GM12801 (cell line): ENCODE data around the gene SUGCT.

Source experiments
- TF ChIP-seq, protein P1 (sequence below): IDR thresholded peaks from one replicate; pipeline ENCODE4 v1.5.1; 2011; ENCODE audit warnings: control low read depth; ENCODE audit not compliant: insufficient read length; ENCODE audit errors: extremely low read depth

The SUGCT gene

GRCh38 chr7:40310258-40310657 is 175.5 kb downstream of the SUGCT start:
- TF ChIP-seq, protein P1, sequence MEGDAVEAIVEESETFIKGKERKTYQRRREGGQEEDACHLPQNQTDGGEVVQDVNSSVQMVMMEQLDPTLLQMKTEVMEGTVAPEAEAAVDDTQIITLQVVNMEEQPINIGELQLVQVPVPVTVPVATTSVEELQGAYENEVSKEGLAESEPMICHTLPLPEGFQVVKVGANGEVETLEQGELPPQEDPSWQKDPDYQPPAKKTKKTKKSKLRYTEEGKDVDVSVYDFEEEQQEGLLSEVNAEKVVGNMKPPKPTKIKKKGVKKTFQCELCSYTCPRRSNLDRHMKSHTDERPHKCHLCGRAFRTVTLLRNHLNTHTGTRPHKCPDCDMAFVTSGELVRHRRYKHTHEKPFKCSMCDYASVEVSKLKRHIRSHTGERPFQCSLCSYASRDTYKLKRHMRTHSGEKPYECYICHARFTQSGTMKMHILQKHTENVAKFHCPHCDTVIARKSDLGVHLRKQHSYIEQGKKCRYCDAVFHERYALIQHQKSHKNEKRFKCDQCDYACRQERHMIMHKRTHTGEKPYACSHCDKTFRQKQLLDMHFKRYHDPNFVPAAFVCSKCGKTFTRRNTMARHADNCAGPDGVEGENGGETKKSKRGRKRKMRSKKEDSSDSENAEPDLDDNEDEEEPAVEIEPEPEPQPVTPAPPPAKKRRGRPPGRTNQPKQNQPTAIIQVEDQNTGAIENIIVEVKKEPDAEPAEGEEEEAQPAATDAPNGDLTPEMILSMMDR = no peak

- TF ChIP-seq, protein P1 = no peak
Observed at GRCh38 chr7:40311307-40311706, 176.5 kb downstream of the SUGCT start.

- TF ChIP-seq, protein P1 = no peak
Observed at GRCh38 chr7:40315277-40315676, 180.5 kb downstream of the SUGCT start.

GRCh38 chr7:40316176-40316575 is 181.4 kb downstream of the SUGCT start:
- TF ChIP-seq, protein P1 = no peak

GRCh38 chr7:40324914-40325313 is 190.1 kb downstream of the SUGCT start:
- TF ChIP-seq, protein P1 = no peak

DNA sequence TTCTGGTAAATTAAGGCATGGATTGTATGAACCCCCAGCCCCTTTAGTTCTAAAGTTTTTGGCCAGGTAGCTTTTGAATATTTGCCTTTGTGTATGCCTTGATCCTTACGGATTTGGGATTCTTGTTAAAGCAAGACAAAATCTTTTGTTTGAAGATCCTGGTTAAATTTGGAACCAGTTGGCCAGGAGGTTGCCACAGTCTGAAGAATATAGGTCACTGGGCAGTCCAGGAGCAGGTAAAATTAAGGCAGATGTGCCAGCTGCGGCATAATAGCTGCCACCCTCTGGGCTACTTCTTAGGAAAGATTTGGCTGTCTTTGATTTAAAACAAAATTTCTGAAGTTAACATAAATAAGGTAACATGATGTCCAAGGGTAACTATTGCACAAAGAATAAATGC is 192.3 kb downstream of the SUGCT start:
- TF ChIP-seq, protein P1 = no peak

GRCh38 chr7:40327873-40328272 is 193.1 kb downstream of the SUGCT start:
- TF ChIP-seq, protein P1 = no peak

DNA sequence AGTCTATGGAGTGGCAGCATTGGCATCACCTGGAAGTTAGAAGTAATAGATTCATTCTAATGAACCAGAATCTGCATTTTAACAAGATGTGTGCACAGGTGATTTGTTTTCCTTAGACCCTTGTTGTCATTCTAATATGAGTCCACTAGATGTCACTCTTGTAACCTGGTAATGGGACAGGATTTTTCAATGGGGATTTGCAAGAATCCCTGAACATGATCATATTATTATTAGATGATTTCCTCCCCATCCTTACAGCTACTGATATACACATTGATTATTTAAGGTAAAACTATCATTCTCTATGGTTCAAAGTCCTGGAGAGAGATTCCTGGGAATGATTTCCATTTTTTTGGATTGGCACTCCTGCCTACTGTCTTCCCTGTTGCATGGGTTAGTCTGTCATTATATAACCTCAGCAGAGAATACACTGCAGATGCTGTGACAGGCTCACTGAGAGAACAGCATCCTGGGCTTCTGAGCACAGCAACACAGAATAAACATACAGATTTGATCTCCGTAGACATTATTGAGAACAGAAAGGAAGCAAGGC is 194.9 kb downstream of the SUGCT start:
- TF ChIP-seq, protein P1 = no peak
